NCI-H526 (cell line): Measurements from ENCODE around the gene ZSCAN25.
"Not testable (repeated sequence)": the region's sequence is repeated elsewhere in the genome, so short reads cannot be mapped to it uniquely, and the experiment has no call there.

Experiments
- DNase-seq, 2 experiments: peaks; one replicate each; lab custom pipeline; 2025; lab: John Stamatoyannopoulos, UW

Gene ZSCAN25

DNA sequence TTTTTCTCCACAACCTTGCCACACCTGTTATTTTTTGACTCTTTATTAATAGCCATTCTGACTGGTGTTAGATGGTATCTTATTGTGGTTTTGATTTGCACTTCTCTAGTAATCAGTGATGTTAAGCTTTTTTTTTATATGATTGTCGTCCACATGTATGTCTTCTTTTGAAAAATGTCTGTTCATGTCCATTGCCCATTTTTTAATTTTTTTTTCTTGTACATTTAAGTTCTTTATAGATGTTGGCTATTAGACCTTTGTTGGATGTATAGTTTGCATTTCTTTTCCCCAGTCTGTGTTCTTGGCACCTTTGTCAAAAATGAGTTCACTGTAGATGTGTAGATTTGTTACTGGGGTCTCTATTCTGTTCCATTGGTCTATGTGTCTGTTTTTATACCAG lies 28.8 kb downstream of the ZSCAN25 start:
- DNase-seq = no peak

GRCh38 chr7:99648843-99649242 lies 32.1 kb downstream of the ZSCAN25 start:
- DNase-seq = no peak

- no peak for DNase-seq
These were observed 34.5 kb downstream of the ZSCAN25 start for GRCh38 chr7:99651290-99651689.

- no peak for DNase-seq
These were observed 35.9 kb downstream of the ZSCAN25 start for GRCh38 chr7:99652671-99653070.

DNA sequence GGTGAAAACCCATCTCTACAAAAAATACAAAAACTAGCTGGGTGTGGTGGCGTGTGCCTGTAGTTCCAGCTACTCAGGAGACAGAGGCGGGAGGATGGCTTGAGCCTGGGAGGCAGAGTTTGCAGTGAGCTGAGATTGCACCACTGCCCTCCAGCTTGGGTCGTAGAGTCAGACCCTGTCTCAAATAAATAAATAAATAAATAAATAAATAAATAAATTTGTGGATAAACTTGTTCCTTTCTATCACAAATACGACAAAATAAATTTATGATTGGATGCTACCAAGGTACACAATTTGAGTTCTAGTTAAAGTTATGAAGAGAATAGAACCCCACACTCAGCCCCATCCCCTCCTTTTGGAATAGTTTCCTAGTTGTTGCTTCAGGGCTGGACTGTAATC lies 36.5 kb downstream of the ZSCAN25 start:
- not testable (repeated sequence) for DNase-seq

DNA sequence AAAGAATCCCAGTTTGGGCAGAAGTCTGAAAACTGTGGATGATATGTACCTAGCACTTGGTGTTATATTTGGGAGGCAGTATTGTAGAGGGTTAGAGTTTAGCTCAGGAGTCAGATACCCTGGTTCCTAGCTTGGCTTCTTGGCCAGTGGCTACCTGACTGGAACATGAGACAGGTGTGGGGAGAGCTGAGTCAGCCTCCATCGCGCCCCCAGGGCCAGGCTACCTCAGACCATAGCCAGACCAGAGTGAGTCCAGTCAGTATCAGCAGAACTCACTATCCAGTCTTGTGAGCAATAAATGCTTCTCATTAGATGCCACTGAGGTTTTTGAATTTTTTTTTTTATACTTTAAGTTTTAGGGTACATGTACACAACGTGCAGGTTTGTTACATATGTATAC lies 37.0 kb downstream of the ZSCAN25 start:
- no peak for DNase-seq

- not testable (repeated sequence) for DNase-seq
These were observed 37.9 kb downstream of the ZSCAN25 start for GRCh38 chr7:99654626-99655025.

DNA sequence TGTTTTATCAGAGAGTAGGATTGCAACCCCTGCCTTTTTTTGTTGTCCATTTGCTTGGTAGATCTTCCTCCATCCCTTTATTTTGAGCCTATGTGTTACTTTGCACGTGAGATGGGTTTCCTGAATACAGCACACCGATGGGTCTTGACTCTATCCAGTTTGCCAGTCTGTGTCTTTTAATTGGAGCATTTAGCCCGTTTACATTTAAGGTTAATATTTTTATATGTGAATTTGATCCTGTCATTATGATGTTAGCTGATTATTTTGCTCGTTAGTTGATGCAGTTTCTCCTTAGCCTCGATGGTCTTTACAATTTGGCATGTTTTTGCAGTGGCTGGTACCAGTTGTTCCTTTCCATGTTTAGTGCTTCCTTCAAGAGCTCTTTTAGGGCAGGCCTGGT lies 41.1 kb downstream of the ZSCAN25 start:
- not testable (repeated sequence) for DNase-seq

DNA sequence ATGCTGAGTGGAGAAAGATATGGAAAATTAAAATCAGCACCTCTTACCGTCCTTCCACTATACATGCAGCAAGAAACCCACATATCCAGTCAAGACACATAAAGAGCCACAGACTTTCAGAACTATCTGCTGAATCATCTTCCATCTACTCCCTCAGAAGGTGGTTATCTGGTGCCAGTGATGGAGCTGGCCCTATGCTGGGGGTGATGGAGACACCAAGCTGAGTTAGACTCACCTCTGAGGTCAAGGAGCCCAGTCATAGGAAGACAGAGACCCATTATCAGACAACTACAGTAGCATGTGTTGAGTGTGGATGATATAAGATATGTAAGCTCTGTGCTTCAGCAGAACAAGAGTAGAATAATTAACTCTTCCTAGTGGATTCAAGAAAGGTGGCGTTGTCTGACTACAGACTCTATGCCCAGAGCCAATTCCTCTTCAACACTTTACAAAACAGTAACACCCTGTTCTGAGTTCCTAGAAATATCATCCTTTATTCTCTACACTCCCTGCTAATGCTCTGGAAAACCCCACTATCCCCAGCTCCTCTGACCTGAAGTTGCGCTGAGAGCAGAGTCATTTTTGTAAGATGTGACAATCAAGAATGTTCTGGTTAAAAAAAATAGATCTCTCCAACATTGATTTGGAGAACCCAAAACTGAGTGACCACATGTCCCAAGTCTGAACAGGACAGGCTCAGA lies 48.7 kb downstream of the ZSCAN25 start:
- DNase-seq = no peak

DNA sequence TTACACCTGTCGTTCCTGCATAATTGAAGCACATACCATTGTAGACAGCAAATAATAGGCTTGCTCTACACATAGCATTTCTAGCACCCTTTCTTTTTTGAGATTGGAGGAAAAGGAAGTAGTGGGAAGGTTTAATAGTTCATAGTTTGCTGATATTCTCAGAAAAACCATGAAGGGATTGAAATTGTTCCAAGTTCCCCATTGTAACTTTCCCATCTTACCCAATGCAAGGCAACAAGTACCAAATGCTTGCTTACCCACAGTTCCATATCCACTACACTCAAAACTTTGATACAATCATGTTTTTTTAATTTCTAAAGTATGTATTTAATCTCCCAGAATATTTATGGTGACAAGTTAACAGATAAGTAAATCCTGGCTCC lies 49.3 kb downstream of the ZSCAN25 start:
- no peak for DNase-seq

DNA sequence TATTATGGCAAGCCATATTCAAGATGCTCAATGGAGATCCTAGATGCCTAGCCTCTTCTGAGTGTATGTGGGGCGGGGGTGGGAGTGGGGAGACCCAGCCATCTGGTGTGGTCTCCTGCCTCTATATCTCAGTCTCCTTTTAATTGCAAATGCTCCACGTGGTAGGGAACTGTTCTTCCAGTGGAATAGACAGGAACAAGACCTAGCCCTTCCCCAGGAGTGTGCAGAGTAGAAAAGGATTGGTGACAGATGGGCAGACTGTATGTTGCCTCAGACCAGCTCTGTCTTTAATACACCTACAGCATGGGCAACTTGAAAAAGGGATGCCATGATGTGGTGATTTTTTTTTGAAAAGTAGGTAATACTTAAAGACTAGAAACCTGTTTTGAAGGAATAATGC lies 50.4 kb downstream of the ZSCAN25 start:
- DNase-seq = no peak

- DNase-seq = no peak
These were observed 51.8 kb downstream of the ZSCAN25 start for GRCh38 chr7:99668541-99668940.

- DNase-seq = no peak
These were observed 53.0 kb downstream of the ZSCAN25 start for GRCh38 chr7:99669782-99670181.

GRCh38 chr7:99672573-99672972 lies 55.8 kb downstream of the ZSCAN25 start:
- no peak for DNase-seq

DNA sequence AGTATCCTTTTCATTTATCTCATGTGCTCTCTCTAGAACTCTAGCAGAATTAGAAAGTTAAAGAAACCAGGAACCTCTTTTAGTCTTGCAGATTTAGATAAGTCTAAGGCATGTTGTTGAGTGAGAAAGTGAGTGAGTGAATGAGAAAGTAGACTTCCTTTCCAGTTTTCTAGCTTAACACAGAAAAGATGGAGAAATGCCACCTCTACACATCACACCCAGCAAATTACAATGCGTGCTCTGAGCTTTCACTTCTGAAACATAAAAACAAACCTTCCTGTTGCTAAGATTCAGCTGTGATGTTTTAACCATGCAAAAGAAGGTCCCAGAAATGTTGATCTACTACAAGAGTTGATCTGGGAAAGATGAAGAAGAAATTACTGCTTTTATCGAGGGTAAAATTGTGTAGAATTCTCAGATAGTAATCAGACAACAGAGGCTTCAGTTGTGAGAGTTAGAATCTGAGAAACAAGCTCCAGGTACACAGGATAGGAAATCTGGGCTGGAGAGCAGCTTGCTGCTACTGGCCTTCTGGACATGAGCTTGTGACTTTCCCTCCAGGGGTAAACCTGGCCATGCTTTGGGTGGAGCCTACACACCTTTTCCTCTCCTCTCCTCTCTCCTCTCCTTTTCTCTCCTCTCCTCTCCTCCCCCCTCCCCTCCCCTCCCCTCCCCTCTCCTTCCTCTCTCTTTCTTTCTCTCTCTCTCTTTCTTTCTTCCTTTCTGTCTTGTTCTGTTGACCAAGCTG lies 58.4 kb downstream of the ZSCAN25 start:
- no peak for DNase-seq

DNA sequence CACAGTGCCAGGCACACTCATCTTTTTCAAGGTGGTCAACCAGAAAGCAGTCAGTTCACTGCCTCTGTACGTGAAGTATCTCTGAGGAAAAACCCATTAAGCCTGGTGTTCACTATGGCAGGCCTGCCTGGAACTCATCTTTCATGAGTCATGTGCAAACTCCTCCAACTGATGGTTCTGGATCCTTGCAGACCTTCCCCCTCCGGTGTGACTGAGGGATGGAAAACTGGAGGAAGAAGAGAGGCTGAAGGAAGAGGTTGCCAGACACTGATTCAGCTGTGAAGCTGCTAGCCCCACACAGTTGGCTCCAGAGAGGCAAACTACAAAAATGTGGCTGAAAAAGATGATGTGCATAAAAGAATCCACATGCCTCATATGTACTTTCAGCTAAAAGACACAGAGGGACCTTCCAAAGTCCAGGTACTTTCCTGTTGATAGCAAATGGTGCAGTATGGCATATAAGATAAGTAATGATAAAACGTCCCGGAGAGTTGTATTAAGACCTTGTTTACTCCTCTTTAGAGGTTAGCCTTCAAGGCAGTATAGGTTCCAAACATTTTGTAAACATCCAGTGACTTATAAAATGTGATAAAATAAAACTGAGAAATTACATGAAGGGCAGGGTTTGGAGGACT lies 60.4 kb downstream of the ZSCAN25 start:
- DNase-seq = no peak

- DNase-seq = no peak
These were observed 60.9 kb downstream of the ZSCAN25 start for GRCh38 chr7:99677648-99678045.

- DNase-seq = no peak
These were observed 62.3 kb downstream of the ZSCAN25 start for GRCh38 chr7:99679032-99679399.

- DNase-seq = no peak
These were observed 62.9 kb downstream of the ZSCAN25 start, which contains the start of gene CYP3A5 for GRCh38 chr7:99679400-99680191. TSS of gene CYP3A5 (minus strand) at chr7:99679996. CDS start at chr7:99679896, 100 bp downstream.
